OCI-LY7 (cell line): ENCODE measurements around the gene ZNF831. TPM values are rescaled to one million over a fixed set of nuclear protein-coding genes. Genes with fewer than 3 reads are reported as not detected.

Experiments used
- BruUV-seq: library from RNA; stranded (reverse); fragments of 400-500 nt; replicated peaks from 2 replicates; lab custom pipeline; 2021; lab: Mats Ljungman, UMichigan
- CTCF ChIA-PET: fragments of 300-600 bp; sonication (Branson Sonifier 250); formaldehyde crosslinking; loops from one replicate; lab custom pipeline; 2022; ENCODE audit warnings: antibody characterized with exemption; ENCODE audit not compliant: unreplicated experiment; lab: Charles Lee
- POLR2A ChIA-PET: fragments of 300-600 bp; sonication (Branson Sonifier 250); formaldehyde crosslinking; loops from one replicate; lab custom pipeline; 2022; ENCODE audit warnings: antibody characterized with exemption; lab: Charles Lee
- DNase-seq: peaks from one replicate; pipeline ENCODE4 v3.0.0-alpha.2; 2015; ENCODE audit warnings: low spot score
- H2AFZ ChIP-seq: fragments of 200-600 bp; sonication (generic), shearing (Covaris generic); 2 replicates; pipeline ENCODE4 v1.6.1; 2014; ENCODE audit warnings: mild to moderate bottlenecking, antibody characterized with exemption, low read length, moderate library complexity
- H3K27ac ChIP-seq: fragments of 200-600 bp; sonication (generic); 2 replicates; pipeline ENCODE4 v1.5.1; 2014; ENCODE audit warnings: mixed run types, low read depth, mild to moderate bottlenecking, moderate library complexity, low read length, inconsistent platforms; ENCODE audit not compliant: poor library complexity, severe bottlenecking
- H3K36me3 ChIP-seq: fragments of 200-600 bp; sonication (generic); 2 replicates; pipeline ENCODE4 v1.6.1; 2014; ENCODE audit warnings: mild to moderate bottlenecking, antibody characterized with exemption, low read length, moderate library complexity, mixed read lengths; ENCODE audit not compliant: insufficient read depth
- H3K4me1 ChIP-seq: fragments of 200-600 bp; sonication (generic); 2 replicates; pipeline ENCODE4 v1.5.1; 2014; ENCODE audit warnings: mild to moderate bottlenecking, low read length; ENCODE audit not compliant: insufficient read depth, poor library complexity, severe bottlenecking
- H3K4me2 ChIP-seq: fragments of 200-600 bp; sonication (generic); 2 replicates; pipeline ENCODE4 v1.6.1; 2014; ENCODE audit warnings: mild to moderate bottlenecking, low read length
- H3K4me3 ChIP-seq: fragments of 200-600 bp; sonication (generic); 2 replicates; pipeline ENCODE4 v1.5.1; 2014; ENCODE audit warnings: mild to moderate bottlenecking, low read depth, low read length; ENCODE audit not compliant: poor library complexity, severe bottlenecking
- H3K79me2 ChIP-seq: fragments of 200-600 bp; sonication (generic); 2 replicates; pipeline ENCODE4 v1.6.1; 2016; ENCODE audit warnings: low read depth, mild to moderate bottlenecking, low read length, moderate library complexity, mixed read lengths; ENCODE audit not compliant: insufficient read depth
- H3K9me2 ChIP-seq: fragments of 200-600 bp; sonication (generic); 2 replicates; pipeline ENCODE4 v1.6.1; 2016; ENCODE audit warnings: mild to moderate bottlenecking, low read length, mixed read lengths; ENCODE audit not compliant: insufficient read depth
- H3K9me3 ChIP-seq: fragments of 200-600 bp; sonication (generic); 2 replicates; pipeline ENCODE4 v1.6.1; 2014; ENCODE audit warnings: mild to moderate bottlenecking, mixed run types, low read length, mixed read lengths
- H4K20me1 ChIP-seq: fragments of 200-600 bp; sonication (generic); 2 replicates; pipeline ENCODE4 v1.6.1; 2014; ENCODE audit warnings: mild to moderate bottlenecking, antibody characterized with exemption, low read length, moderate library complexity, mixed read lengths; ENCODE audit not compliant: insufficient read depth
- CTCF ChIP-seq: fragments of 200-600 bp; sonication (generic); conservative IDR thresholded peaks from 2 replicates; pipeline ENCODE4 v1.5.1; 2014; ENCODE audit warnings: mild to moderate bottlenecking, antibody characterized with exemption, low read length, moderate library complexity, mixed read lengths
- EZH2phosphoT487 ChIP-seq: fragments of 200-600 bp; sonication (generic); IDR thresholded peaks from 2 replicates; pipeline ENCODE4 v1.6.1; 2018; ENCODE audit warnings: low read depth, borderline replicate concordance, mild to moderate bottlenecking, mixed run types, antibody characterized with exemption, low read length, moderate library complexity, mixed read lengths
- intact Hi-C: fragments of 100-400 bp; cut with micrococcal nuclease; formaldehyde crosslinking; loops from one replicate; pipeline ENCODE4 v1.10.0; 2022; ENCODE audit not compliant: unreplicated experiment
- total RNA-seq, 2 experiments: library from RNA; depleted of rRNA in 1 of 2; stranded (reverse); fragments of >200 nt in 1 of 2; shearing (Covaris generic) in 1 of 2; gene quantifications; 2 replicates each; pipeline ENCODE4 v1.2.3, GENCODE V29; 2014 to 2022

Gene ZNF831
- total RNA-seq, 2 experiments from 2014 or later = 5.9 to 6.3 TPM

GRCh38 chr20:59194023-59194935, 30.7 kb downstream of the ZNF831 start:
- POLR2A ChIA-PET = interaction anchor here (0.7 kb wide), 1 partner anchor 143 kb away, joined by 3 read pairs; no protein-coding TSS in a partner anchor
- DNase-seq = no peak
- Histone ChIP-seq H3K9me3 (no peaks in the 10 kb centered on the region), H3K4me2 (no peak overlapping the region), H3K27ac (no peak overlapping the region), H3K4me1 (no peaks in the 10 kb centered on the region), H3K79me2 (no peaks in the 10 kb centered on the region), H4K20me1 (no peaks in the 10 kb centered on the region), H3K9me2 (no peaks in the 10 kb centered on the region), H2AFZ (no peak overlapping the region), H3K36me3 (no peaks in the 10 kb centered on the region; the same call in 1 of the 2 replicates), H3K4me3 (no peak overlapping the region)
- BruUV-seq = no TSS peak
- intact Hi-C loops = no loop called here
- TF ChIP-seq EZH2phosphoT487 = no peak
- no peak for TF ChIP-seq CTCF
- CTCF ChIA-PET = no interaction called here

GRCh38 chr20:59195316-59195993, 31.8 kb downstream of the ZNF831 start:
- Histone ChIP-seq H3K79me2 (no peaks in the 10 kb centered on the region), H3K4me1 (no peaks in the 10 kb centered on the region), H3K9me3 (0 out of 2 replicates have a peak, but pooled peaks cover 4% of the 10 kb centered on the region), H3K9me2 (no peaks in the 10 kb centered on the region), H3K4me3 (no peak overlapping the region), H2AFZ (no peak overlapping the region), H4K20me1 (no peaks in the 10 kb centered on the region), H3K36me3 (peaks cover 5% of the 10 kb centered on the region), H3K4me2 (no peak overlapping the region), H3K27ac (no peak overlapping the region)
- no peak for TF ChIP-seq CTCF
- TF ChIP-seq EZH2phosphoT487 = no peak
- POLR2A ChIA-PET = interaction anchor here (0.7 kb wide), 1 partner anchor 144 kb away, joined by 3 read pairs; no protein-coding TSS in a partner anchor
- no TSS peak for BruUV-seq
- CTCF ChIA-PET = no interaction called here
- intact Hi-C loops = no loop called here
- DNase-seq = no peak
